ENCODE measurements around the gene REG3G.

DNA sequence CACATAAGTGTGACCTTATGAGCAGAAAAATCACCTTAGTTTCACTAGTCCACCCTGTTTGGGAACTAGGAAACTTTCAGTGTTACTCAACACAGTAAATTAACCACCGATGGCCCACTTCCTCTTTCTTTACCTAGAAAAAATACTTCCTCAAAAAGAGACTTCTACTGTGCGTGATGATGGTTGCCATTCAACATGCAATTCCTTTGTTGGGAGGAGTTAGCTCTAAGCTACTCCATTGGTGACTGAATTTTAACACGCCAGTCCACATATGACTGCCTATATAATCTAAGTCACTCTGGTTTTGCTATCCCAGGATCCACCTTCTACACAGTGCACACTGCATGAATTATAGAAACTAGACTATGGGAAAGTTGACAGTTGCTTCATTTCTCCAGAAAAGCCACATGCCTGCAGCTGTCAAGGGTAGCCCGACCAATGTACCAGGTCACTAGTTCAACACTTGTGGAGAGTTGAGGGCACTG is 47.8 kb upstream of the REG3G start:
- TF ChIP-seq EP300 (IDR thresholded peaks at IDR 0.05), result no peak
- TF ChIP-seq, protein P1, sequence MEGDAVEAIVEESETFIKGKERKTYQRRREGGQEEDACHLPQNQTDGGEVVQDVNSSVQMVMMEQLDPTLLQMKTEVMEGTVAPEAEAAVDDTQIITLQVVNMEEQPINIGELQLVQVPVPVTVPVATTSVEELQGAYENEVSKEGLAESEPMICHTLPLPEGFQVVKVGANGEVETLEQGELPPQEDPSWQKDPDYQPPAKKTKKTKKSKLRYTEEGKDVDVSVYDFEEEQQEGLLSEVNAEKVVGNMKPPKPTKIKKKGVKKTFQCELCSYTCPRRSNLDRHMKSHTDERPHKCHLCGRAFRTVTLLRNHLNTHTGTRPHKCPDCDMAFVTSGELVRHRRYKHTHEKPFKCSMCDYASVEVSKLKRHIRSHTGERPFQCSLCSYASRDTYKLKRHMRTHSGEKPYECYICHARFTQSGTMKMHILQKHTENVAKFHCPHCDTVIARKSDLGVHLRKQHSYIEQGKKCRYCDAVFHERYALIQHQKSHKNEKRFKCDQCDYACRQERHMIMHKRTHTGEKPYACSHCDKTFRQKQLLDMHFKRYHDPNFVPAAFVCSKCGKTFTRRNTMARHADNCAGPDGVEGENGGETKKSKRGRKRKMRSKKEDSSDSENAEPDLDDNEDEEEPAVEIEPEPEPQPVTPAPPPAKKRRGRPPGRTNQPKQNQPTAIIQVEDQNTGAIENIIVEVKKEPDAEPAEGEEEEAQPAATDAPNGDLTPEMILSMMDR (IDR thresholded peaks at IDR 0.05), result no peak

Data from stomach (tissue), 4 donors.